Transverse colon (tissue), 4 donors: Measurements from ENCODE around the gene CGREF1. TPM values are rescaled to one million over a fixed set of nuclear protein-coding genes. Genes with fewer than 3 reads are reported as not detected.

Experiments used
- DNase-seq: peaks from one replicate; pipeline ENCODE4 v3.0.0-alpha.2; 2019
- H3K27ac ChIP-seq, 4 donors: fragments of 200-600 bp; sonication (generic); 2 replicates each; pipeline ENCODE4 v1.5.1; 2016 to 2018; ENCODE audit warnings: inconsistent platforms in 4 of 4
- H3K27me3 ChIP-seq: fragments of 200-600 bp; sonication (generic); 2 replicates; pipeline ENCODE4 v1.5.1; 2017; ENCODE audit warnings: inconsistent platforms
- H3K36me3 ChIP-seq, 4 donors: fragments of 200-600 bp; sonication (generic); 2 replicates each; pipeline ENCODE4 v1.5.1; 2017 to 2019; ENCODE audit warnings: inconsistent platforms in 4 of 4
- H3K4me1 ChIP-seq, 4 donors: fragments of 200-600 bp; sonication (generic); 2 replicates each; pipeline ENCODE4 v1.5.1; 2017 to 2020; ENCODE audit warnings: inconsistent platforms in 4 of 4
- H3K4me3 ChIP-seq, 4 donors: fragments of 200-600 bp; sonication (generic); 1 replicate in 1 of 4; 2 replicates in 3 of 4; pipeline versions ENCODE4 v1.5.1 to v1.6.1; 2017 to 2019; ENCODE audit warnings: inconsistent platforms in 4 of 4
- H3K9me3 ChIP-seq, 2 donors: fragments of 200-600 bp; sonication (generic); 2 replicates each; pipeline ENCODE4 v1.5.1; 2017 to 2019; ENCODE audit warnings: inconsistent platforms in 2 of 2
- EP300 ChIP-seq: sonication (generic); formaldehyde crosslinking; IDR thresholded peaks from one replicate; pipeline ENCODE4 v1.6.1; 2017; ENCODE audit warnings: antibody characterized with exemption, low read depth
- POLR2A ChIP-seq: fragments of 450-650 bp; IDR thresholded peaks from one replicate; pipeline ENCODE4 v1.6.1; 2016; ENCODE audit warnings: antibody characterized with exemption, mild to moderate bottlenecking, moderate library complexity
- POLR2AphosphoS5 ChIP-seq, 3 donors: sonication (generic); formaldehyde crosslinking; IDR thresholded peaks; one replicate each; pipeline ENCODE4 v1.6.1; 2016; ENCODE audit warnings: antibody characterized with exemption in 3 of 3
- WGBS, 2 donors: methylation state at CpG; one replicate each; pipeline ENCODE4 v1.1.5; 2018; ENCODE audit warnings: low coverage in 1 of 2; 5-methylcytosine and 5-hydroxymethylcytosine counted together
- in situ Hi-C, 4 donors: fragments of 200-750 bp; cut with MboI; loops; one replicate each; pipeline versions ENCODE4 v1.15.0 to v1.15.1; 2017; ENCODE audit warnings: low sequenced_read_pairs in 3 of 4, low pct_ligation_motif_present in 1 of 4, low pct_unique_long_range_greater_than_20kb in 1 of 4
- intact Hi-C: fragments of 100-400 bp; cut with DNase I; formaldehyde crosslinking; loops from one replicate; pipeline ENCODE4 v1.15.1; 2023; ENCODE audit warnings: low total_unique reads
- total RNA-seq, 4 donors: library from RNA; depleted of rRNA; stranded (reverse); fragments of >200 nt; gene quantifications; one replicate each; pipeline ENCODE4 v1.1.0, GENCODE V29; 2016
- TF ChIP-seq, protein P1 (sequence below), 5 experiments: fragments of 200-600 bp in 3 of 5; fragments of 450-650 bp in 2 of 5; sonication (generic) in 3 of 5; IDR thresholded peaks; 1 replicate in 2 of 5; 2 replicates in 3 of 5; pipeline ENCODE4 v1.5.1; 2016 to 2017; ENCODE audit warnings: antibody characterized with exemption in 5 of 5, inconsistent platforms in 3 of 5, mild to moderate bottlenecking in 2 of 5, moderate library complexity in 1 of 5

CGREF1 gene
- total RNA-seq, 4 donors from 2014 or later, result 0.27 to 4.9 (median 1.1) TPM; not detected in 1

DNA sequence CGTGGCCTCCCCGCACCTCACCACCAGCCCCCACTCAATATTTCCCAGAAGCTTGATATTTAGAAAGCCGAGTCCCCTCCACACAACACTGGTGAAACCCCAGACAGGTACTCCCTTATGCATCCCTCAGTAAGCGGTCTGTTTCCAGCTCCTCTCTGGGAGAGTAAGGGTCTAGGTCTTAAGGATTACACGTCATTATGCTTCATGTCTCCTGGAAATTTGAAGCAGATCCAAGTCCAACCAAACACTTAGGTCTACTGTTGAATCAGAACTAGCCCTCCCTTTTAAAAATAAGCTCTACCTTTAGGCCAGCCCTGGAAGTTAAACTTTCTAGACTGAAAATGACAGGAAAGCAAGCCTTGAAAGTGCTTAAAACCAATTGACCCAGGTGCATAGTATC, 46.0 kb downstream of the CGREF1 start:
- Histone ChIP-seq H3K4me1 (peaks cover 17 to 78% (median 43%) of the 10 kb centered on the region in 4 donors), H3K27me3 (no peaks in the 10 kb centered on the region), H3K4me3 (no peak overlapping the region), H3K9me3 (no peaks in the 10 kb centered on the region), H3K27ac (peak overlapping the region; percentile 92 to 96 (median 95)), H3K36me3 (no peaks in the 10 kb centered on the region)
- in situ Hi-C loops, result no loop called here
- TF ChIP-seq, protein P1, sequence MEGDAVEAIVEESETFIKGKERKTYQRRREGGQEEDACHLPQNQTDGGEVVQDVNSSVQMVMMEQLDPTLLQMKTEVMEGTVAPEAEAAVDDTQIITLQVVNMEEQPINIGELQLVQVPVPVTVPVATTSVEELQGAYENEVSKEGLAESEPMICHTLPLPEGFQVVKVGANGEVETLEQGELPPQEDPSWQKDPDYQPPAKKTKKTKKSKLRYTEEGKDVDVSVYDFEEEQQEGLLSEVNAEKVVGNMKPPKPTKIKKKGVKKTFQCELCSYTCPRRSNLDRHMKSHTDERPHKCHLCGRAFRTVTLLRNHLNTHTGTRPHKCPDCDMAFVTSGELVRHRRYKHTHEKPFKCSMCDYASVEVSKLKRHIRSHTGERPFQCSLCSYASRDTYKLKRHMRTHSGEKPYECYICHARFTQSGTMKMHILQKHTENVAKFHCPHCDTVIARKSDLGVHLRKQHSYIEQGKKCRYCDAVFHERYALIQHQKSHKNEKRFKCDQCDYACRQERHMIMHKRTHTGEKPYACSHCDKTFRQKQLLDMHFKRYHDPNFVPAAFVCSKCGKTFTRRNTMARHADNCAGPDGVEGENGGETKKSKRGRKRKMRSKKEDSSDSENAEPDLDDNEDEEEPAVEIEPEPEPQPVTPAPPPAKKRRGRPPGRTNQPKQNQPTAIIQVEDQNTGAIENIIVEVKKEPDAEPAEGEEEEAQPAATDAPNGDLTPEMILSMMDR (IDR thresholded peaks at IDR 0.05), result no peak
- TF ChIP-seq EP300 (no peak), POLR2AphosphoS5 (IDR thresholded peaks at IDR 0.05) (no peak), POLR2A (no peak)
- DNase-seq, result no peak
- intact Hi-C loops, result no loop called here
- 61 to 71% methylated on average over 3 to 5 of the region's 5 CpGs for WGBS, 2 donors

DNA sequence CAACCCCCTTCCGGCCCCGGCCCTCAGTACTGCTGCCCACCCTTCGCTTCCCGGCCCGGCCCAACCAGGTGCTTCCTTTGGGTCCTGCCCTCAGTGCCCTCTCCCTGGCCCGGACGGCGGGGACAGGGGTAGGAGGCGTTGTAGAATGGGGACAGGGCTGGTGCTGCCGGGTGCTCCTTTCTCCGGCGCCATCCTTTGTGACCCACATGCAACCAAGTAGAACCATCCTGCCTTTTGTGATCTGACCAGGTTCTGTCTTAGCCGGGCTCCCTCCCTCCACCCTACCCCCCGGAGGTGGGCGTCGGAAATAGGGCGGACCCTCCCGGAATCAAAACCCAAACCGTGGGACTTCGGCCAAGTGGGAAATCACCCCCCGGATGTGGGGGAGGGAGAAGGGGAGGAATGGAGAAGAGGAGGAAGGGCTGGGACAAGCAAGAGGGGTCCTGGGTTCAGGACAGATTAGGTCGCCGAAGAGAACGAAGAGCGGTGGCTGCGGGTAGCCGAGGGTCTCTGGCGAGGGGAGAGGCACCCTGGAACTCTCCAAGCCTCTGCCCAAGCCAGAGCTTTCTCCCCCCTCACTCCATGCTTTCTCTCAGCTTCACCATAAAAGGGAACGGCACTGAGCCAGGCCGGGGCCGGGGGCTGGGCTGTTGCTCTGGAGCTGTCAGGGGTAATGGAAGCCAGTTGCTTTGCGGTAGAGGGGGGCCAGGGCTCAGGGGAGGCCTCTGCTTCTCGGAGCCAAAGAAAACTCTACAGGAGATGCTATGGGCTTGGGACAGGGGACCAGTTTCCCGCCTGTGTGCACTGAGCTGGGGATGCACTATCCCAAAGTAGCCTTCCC, 46.7 kb downstream of the CGREF1 start:
- peak; percentile 75 for DNase-seq
- H3K4me3 ChIP-seq, result peak overlapping the region; percentile 68 to 98 (median 85)
- in situ Hi-C loops (no loop called here), intact Hi-C loops (no loop called here)
- no peaks in the 10 kb centered on the region for H3K9me3 ChIP-seq
- TF ChIP-seq POLR2AphosphoS5 (IDR thresholded peaks at IDR 0.05) (peak; percentile 54 to 85 (median 59)), EP300 (peak; percentile 58), POLR2A (no peak)
- peak overlapping the region; percentile 92 to 96 (median 95) for H3K27ac ChIP-seq
- peaks cover 15 to 71% (median 43%) of the 10 kb centered on the region in 4 donors for H3K4me1 ChIP-seq
- WGBS, 2 donors, result 15 to 60% methylated on average over 3 to 24 of the region's 34 CpGs
- H3K27me3 ChIP-seq, result no peaks in the 10 kb centered on the region
- H3K36me3 ChIP-seq, result no peaks in the 10 kb centered on the region

DNA sequence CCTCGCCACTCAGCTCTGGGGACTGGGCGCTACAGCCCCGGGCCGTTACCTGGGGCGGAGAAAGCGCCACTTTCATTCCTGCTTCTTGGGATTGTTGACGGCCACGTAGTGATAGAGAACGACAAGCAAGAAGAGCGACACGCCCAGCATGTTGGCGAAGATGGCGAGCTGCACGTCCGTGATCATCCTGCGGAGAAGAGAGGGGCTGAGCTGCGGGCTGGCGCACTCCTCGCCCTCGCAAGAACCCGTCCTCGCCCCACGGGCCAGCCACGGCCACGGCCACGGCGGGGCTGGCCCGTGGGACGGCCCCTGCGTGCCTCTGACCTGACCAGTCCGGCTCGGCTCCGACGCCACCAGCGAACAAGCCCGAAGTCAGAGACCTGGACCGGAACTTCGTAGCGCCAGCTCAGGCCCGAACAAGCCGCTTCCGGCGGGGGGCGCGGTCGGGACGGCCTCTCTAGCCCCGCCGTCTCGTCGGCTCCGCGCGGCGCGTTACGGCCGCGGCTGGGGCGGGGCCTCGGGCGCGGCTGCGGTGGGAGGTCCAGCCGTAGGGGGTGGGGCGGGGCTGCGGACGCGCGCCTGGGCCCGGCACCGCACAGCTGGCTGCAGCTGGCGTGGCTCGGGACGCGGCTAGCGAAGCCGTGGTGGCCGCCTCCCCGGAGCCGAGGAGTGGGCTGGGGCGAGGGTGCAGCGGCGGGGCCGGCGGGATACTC, 47.5 kb downstream of the CGREF1 start, which contains the start of gene OST4:
Gene OST4, minus strand, starts transcription at position 378 of the 713 bp plus-strand sequence.
- intact Hi-C loops, result no loop called here
- TF ChIP-seq EP300 (no peak), POLR2AphosphoS5 (IDR thresholded peaks at IDR 0.05) (peak; percentile 85 to 96 (median 94)), POLR2A (peak; percentile 86)
- TF ChIP-seq, protein P1 (IDR thresholded peaks at IDR 0.05), result no peak
- peaks cover 15 to 64% (median 42%) of the 10 kb centered on the region in 4 donors for H3K4me1 ChIP-seq

DNA sequence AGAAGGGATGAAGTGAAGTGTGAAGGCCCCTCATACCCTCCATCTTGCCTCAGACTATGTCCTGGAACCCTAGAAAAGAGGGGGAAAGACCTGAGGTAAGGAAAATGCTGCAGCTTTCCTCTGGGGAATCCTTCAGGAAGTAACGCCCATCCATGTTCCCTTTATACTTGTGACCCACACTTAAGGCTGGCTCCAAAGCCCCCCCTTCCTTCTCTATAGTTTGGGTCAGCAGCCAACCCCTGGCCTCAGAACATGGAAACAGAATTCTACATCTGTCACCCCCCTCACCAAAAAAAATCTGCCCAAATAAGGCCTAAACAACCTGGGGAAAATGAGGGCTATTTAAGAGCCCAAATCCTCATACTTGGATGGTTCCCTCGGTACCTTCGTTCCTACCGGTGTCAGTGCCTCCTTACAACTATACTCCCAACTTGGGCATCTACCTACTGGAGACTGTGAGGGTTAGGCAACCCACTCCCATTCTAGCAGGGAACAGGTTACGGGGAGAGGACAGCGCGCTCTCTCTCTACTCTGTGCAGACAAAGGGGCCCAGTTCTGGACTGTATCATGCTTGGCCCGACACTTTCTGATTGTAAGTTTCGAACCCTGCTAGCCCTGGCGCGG, 48.2 kb downstream of the CGREF1 start:
- Histone ChIP-seq H3K4me1 (peaks cover 15 to 59% (median 41%) of the 10 kb centered on the region in 4 donors), H3K27ac (peak overlapping the region; percentile 92 to 96 (median 95)), H3K27me3 (no peaks in the 10 kb centered on the region), H3K9me3 (no peaks in the 10 kb centered on the region), H3K36me3 (no peaks in the 10 kb centered on the region), H3K4me3 (peak overlapping the region; percentile 68 to 98 (median 82))
- WGBS, 2 donors, result 2% methylated on average over 11 of the region's 11 CpGs; no CpG with 5 or more reads in 1 of the 2 donors
- DNase-seq, result no peak
- in situ Hi-C loops, result no loop called here
- no peak for TF ChIP-seq EP300
- no peak for TF ChIP-seq POLR2AphosphoS5 (IDR thresholded peaks at IDR 0.05)
- no peak for TF ChIP-seq POLR2A
- TF ChIP-seq, protein P1 (IDR thresholded peaks at IDR 0.05), result no peak
- intact Hi-C loops, result no loop called here

More for the DNA sequence above, 47.5 kb downstream of the CGREF1 start, which contains the start of gene OST4:
- in situ Hi-C loops, result no loop called here
- Histone ChIP-seq H3K36me3 (no peaks in the 10 kb centered on the region), H3K27me3 (no peaks in the 10 kb centered on the region), H3K9me3 (no peaks in the 10 kb centered on the region), H3K27ac (peak within 1 kb of the TSS; percentile 92 to 96 (median 95)), H3K4me3 (peak within 1 kb of the TSS; percentile 68 to 98 (median 85))
- 0% methylated on average over 51 of the region's 86 CpGs; no CpG with 5 or more reads in 1 of the 2 donors for WGBS, 2 donors
- peak; percentile 96 for DNase-seq
